ENCODE measurements around the gene MAP3K5.

- TF ChIP-seq, protein P1, sequence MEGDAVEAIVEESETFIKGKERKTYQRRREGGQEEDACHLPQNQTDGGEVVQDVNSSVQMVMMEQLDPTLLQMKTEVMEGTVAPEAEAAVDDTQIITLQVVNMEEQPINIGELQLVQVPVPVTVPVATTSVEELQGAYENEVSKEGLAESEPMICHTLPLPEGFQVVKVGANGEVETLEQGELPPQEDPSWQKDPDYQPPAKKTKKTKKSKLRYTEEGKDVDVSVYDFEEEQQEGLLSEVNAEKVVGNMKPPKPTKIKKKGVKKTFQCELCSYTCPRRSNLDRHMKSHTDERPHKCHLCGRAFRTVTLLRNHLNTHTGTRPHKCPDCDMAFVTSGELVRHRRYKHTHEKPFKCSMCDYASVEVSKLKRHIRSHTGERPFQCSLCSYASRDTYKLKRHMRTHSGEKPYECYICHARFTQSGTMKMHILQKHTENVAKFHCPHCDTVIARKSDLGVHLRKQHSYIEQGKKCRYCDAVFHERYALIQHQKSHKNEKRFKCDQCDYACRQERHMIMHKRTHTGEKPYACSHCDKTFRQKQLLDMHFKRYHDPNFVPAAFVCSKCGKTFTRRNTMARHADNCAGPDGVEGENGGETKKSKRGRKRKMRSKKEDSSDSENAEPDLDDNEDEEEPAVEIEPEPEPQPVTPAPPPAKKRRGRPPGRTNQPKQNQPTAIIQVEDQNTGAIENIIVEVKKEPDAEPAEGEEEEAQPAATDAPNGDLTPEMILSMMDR (IDR thresholded peaks at IDR 0.05; ENCODE audit: extremely low read depth in 1 of 2, insufficient read depth in 1 of 2, low read depth in 1 of 2, low read length in 2 of 2): no peak
- TF ChIP-seq EZH2 (IDR thresholded peaks at IDR 0.05; ENCODE audit: borderline replicate concordance, low read depth, low read length, severe bottlenecking) (no peak), POLR2A (IDR thresholded peaks at IDR 0.05; ENCODE audit: low read depth, low read length) (no peak)
Measured at GRCh38 chr6:136553166-136553787, 239.0 kb downstream of the MAP3K5 start.

Measured in endothelial cell of umbilical vein (primary cell).